ENCODE data around the gene EIF1AD.

DNA sequence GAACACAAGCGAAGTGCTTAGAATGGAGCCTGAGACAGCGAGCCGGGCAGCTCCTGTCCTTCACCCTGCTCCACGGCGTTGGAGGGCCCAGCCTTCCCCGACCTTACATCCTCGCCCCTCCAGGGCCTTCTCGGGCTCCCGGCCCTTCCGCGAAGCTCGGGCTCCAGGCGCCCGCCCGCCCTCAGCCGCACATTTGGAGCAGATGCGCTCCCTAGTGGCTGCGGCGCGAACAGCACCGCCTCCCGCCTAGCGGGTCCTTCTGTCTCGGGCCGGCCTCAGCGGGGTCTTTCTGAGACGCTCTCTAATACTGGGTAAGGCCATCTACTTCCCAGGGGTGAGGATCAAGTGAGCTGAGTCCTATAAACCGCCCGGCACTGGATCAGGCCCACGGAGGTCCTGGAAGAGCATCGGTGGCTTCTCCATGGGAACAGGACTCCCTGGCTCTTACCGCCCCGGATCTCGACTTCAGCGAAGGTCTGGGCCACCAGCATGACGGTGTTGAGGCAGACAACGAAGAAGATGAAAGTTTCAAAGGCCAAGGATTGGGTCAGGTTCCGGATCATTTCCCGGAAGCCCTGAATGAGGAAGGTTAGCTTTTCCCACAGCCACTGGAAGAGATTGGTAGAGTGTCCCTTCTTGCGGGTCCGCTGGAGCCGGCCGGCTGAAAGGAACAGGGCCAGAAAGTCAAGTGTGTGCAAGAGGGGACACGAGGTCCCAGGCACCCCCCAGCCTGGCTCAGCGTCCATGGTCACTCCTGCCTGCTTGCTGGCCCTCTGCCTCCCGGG is 20.6 kb upstream of the EIF1AD start:
- TF ChIP-seq, protein P1, sequence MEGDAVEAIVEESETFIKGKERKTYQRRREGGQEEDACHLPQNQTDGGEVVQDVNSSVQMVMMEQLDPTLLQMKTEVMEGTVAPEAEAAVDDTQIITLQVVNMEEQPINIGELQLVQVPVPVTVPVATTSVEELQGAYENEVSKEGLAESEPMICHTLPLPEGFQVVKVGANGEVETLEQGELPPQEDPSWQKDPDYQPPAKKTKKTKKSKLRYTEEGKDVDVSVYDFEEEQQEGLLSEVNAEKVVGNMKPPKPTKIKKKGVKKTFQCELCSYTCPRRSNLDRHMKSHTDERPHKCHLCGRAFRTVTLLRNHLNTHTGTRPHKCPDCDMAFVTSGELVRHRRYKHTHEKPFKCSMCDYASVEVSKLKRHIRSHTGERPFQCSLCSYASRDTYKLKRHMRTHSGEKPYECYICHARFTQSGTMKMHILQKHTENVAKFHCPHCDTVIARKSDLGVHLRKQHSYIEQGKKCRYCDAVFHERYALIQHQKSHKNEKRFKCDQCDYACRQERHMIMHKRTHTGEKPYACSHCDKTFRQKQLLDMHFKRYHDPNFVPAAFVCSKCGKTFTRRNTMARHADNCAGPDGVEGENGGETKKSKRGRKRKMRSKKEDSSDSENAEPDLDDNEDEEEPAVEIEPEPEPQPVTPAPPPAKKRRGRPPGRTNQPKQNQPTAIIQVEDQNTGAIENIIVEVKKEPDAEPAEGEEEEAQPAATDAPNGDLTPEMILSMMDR (IDR thresholded peaks at IDR 0.05), result peak; percentile 94
- TF ChIP-seq EZH2 (IDR thresholded peaks at IDR 0.05), result peak; percentile 71
